NCI-H1105 treated with DMSO at 0.1 percent for 48 hours (cell line): ENCODE results near the gene VOPP1.
"Not testable (repeated sequence)": the region's sequence is repeated elsewhere in the genome, so short reads cannot be mapped to it uniquely, and the experiment has no call there.

Experiments used
- DNase-seq: peaks from one replicate; lab custom pipeline; 2025; lab: John Stamatoyannopoulos, UW

Gene VOPP1

GRCh38 chr7:55510206-55510605 lies 62.1 kb downstream of the VOPP1 start:
- not testable (repeated sequence) for DNase-seq

- no peak for DNase-seq
Measured at GRCh38 chr7:55509322-55509721, 63.0 kb downstream of the VOPP1 start.

- DNase-seq, result no peak
Measured at GRCh38 chr7:55508221-55509011, 63.9 kb downstream of the VOPP1 start.

GRCh38 chr7:55507743-55508142 lies 64.6 kb downstream of the VOPP1 start:
- no peak for DNase-seq

- DNase-seq, result no peak
Measured at GRCh38 chr7:55504967-55505658, 67.2 kb downstream of the VOPP1 start.

GRCh38 chr7:55504093-55504859 lies 68.0 kb downstream of the VOPP1 start:
- DNase-seq, result peak; percentile 54

- DNase-seq, result peak; percentile 85
Measured at GRCh38 chr7:55502858-55503440, 69.4 kb downstream of the VOPP1 start.

GRCh38 chr7:55502124-55502857 lies 70.0 kb downstream of the VOPP1 start:
- DNase-seq, result peak; percentile 93

GRCh38 chr7:55501611-55502010 lies 70.7 kb downstream of the VOPP1 start:
- DNase-seq, result no peak

GRCh38 chr7:55500117-55500756 lies 72.1 kb downstream of the VOPP1 start:
- DNase-seq, result no peak

GRCh38 chr7:55499591-55499990 lies 72.7 kb downstream of the VOPP1 start:
- no peak for DNase-seq

- no peak for DNase-seq
Measured at GRCh38 chr7:55498770-55499169, 73.5 kb downstream of the VOPP1 start.

- no peak for DNase-seq
Measured at GRCh38 chr7:55498142-55498541, 74.2 kb downstream of the VOPP1 start.

- no peak for DNase-seq
Measured at GRCh38 chr7:55497521-55497920, 74.8 kb downstream of the VOPP1 start.

GRCh38 chr7:55496906-55497305 lies 75.4 kb downstream of the VOPP1 start:
- DNase-seq, result no peak

GRCh38 chr7:55494951-55495350 lies 77.4 kb downstream of the VOPP1 start:
- DNase-seq, result no peak

GRCh38 chr7:55493408-55493807 lies 78.9 kb downstream of the VOPP1 start:
- no peak for DNase-seq

GRCh38 chr7:55491346-55491745 lies 81.0 kb downstream of the VOPP1 start:
- DNase-seq, result no peak

GRCh38 chr7:55490099-55490498 lies 82.2 kb downstream of the VOPP1 start:
- no peak for DNase-seq

GRCh38 chr7:55489552-55489951 lies 82.8 kb downstream of the VOPP1 start:
- DNase-seq, result no peak

- no peak for DNase-seq
Measured at GRCh38 chr7:55488804-55489340, 83.4 kb downstream of the VOPP1 start.
